Astrocyte of the cerebellum (primary cell): ENCODE data around the gene ANKRD11.
A peak's percentile ranks its signal among the peaks of the same experiment; 100 is the strongest.

Source experiments
- DNase-seq: peaks from one replicate; pipeline ENCODE4 v3.0.0-alpha.2; 2011; ENCODE audit warnings: low read depth
- H3K4me3 ChIP-seq: 2 replicates; pipeline ENCODE4 v1.5.1; 2011; ENCODE audit warnings: mild to moderate bottlenecking, low read depth, low read length, moderate library complexity
- CTCF ChIP-seq: IDR thresholded peaks from 2 replicates; pipeline ENCODE4 v1.5.1; 2012; ENCODE audit warnings: low read length, low read depth, moderate library complexity, mild to moderate bottlenecking; ENCODE audit errors: missing control alignments
- in situ Hi-C: cut with HindIII; loops from 2 replicates; pipeline ENCODE4 v1.10.0; 2017; ENCODE audit warnings: low sequenced_read_pairs

Gene ANKRD11

GRCh38 chr16:89313583-89313982 is 176.8 kb downstream of the ANKRD11 start:
- no peak for DNase-seq
- in situ Hi-C loops: no loop called here
- TF ChIP-seq CTCF: no peak
- no peak overlapping the region for H3K4me3 ChIP-seq

GRCh38 chr16:89312598-89313299 is 177.6 kb downstream of the ANKRD11 start:
- DNase-seq: no peak
- in situ Hi-C loops: no loop called here
- no peak overlapping the region for H3K4me3 ChIP-seq

GRCh38 chr16:89312194-89312593 is 178.2 kb downstream of the ANKRD11 start:
- in situ Hi-C loops: no loop called here
- DNase-seq: no peak
- no peak for TF ChIP-seq CTCF
- no peak overlapping the region for H3K4me3 ChIP-seq

More at GRCh38 chr16:89312598-89313299, 177.6 kb downstream of the ANKRD11 start:
- no peak for TF ChIP-seq CTCF

- no peak overlapping the region for H3K4me3 ChIP-seq
- DNase-seq: no peak
- TF ChIP-seq CTCF: no peak
- in situ Hi-C loops: no loop called here
These were observed 178.7 kb downstream of the ANKRD11 start for GRCh38 chr16:89311636-89312035.

- in situ Hi-C loops: no loop called here
- no peak for TF ChIP-seq CTCF
- no peak overlapping the region for H3K4me3 ChIP-seq
- no peak for DNase-seq
These were observed 180.8 kb downstream of the ANKRD11 start for GRCh38 chr16:89309438-89310122.

- no peak for DNase-seq
- in situ Hi-C loops: no loop called here
- H3K4me3 ChIP-seq: no peak overlapping the region
- TF ChIP-seq CTCF: peak; percentile 65
These were observed 181.7 kb downstream of the ANKRD11 start for GRCh38 chr16:89308391-89309333.
